Glomerular endothelial cell (primary cell): Measurements from ENCODE around the gene NME7. TPM values are rescaled to one million over a fixed set of nuclear protein-coding genes. Genes with fewer than 3 reads are reported as not detected.
"Not testable (repeated sequence)": the region's sequence is repeated elsewhere in the genome, so short reads cannot be mapped to it uniquely, and the experiment has no call there.

Experiments used
- DNase-seq: peaks from one replicate; pipeline ENCODE4 v3.0.0-alpha.2; 2011; ENCODE audit warnings: low read depth, low spot score; ENCODE audit errors: extremely low read depth
- total RNA-seq: library from RNA; depleted of rRNA; stranded (reverse); fragments of >200 nt; gene quantifications from 2 replicates; pipeline ENCODE4 v1.2.3, GENCODE V29; 2015

Gene NME7
- total RNA-seq, 1 donor from 2014 or later = 12.4 TPM

DNA sequence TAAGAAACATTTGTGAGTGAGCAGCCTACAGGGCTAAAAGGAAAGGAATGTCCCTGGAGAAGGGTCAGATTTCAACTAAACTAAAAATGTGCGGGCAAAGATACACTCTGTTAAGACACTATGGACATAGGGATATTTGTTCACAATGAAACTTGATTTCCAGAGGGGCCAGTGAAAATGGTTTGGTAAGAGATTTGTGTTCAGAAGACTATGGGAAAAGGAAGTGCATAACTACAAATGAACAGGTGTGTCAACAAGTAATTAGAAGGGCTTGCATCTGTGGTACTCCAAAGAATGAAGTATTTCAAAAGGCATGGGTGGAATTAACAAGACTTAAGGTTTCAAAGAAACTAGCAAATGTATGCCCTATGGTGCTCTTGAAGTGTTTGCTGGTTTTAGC, 60.4 kb downstream of the NME7 start:
- no peak for DNase-seq

DNA sequence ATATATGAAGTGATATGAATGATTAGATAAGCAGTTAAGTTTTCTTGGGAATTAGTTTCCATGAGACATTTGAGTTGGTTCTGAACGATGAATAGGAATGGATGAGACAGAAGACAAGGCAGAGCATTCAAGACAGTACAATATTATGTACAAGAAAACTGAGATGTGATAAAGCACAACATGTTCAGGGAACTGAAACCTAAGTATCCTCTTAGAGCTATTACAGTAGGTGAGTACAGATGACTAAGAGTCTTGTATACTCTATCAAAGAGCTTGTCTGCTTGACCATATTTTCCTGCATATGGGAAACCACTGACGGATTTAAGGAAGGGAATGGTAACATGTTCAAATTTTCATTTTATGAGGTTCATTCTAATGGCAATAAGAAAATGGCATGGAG, 61.6 kb downstream of the NME7 start:
- no peak for DNase-seq

DNA sequence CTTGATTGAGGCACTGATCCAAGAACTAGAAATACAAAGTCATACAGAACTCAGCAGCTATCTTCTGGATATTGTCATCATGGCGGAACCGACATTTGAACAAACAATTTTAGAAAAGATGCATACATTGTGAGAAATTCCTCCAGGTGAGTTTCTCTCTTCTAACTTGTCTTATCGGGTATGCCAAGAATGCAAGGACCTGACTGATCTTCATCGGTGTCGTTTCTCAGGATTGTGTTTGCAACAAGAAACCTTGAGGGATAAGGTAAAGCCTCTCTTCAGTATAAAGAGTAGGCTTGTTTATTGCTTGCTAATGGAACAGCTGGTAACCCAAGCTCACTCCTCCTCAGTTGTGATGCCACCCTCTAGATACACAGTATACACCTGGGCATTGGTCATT, 62.2 kb downstream of the NME7 start:
- no peak for DNase-seq

DNA sequence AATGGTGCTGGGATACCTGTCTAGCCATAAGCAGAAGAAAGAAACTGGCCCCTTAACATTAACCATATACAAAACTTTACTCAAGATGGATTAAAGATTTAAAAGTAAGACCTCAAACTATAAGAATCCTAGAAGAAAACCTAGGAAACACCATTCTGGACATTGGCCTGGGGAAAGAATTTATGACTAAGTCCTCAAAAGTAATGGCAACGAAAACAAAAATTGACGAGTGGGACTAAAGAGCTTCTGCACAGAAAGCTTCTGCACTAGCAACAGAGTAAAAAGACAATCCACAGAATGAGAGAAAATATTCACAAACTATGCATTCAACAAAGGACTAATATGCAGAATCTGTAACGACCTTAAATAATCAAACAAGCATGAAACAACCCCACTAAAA, 66.7 kb downstream of the NME7 start:
- no peak for DNase-seq

DNA sequence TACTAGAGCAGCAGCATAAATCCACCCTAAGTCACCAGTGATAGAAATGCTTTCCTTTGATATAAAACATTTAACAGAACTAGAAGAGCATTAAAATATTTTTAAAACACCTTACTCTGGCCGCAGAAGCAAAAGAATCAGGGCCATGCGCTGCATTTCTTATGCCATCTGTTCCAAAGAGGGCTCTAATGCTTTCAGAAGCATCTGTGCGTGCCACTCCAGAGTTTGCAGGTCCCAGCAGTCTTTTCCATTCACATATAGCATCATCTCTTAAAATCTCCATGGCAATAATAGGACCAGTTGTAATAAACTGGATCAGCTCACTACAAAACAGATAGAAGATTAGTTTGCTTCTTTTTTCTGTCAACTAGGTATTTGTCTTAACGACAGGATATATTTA, 69.2 kb downstream of the NME7 start:
- DNase-seq = no peak

DNA sequence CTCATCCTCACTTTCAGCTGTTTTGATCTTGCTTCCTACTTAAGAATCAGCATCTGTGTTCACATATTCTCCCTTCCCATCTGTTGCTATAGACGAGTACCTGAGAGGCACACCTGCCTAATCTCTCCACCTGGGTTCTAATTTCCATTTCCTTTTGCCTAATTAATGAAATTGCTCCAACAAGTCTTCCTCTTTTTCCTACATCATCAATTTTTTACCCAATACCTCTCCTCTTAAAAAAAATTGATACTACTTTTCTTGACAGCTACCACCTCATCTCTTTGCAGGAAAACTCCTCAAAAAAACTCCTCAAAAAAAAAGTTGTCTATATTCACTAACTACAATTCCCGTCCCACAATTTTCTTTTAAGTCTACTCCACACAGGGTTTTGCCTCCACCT, 71.8 kb downstream of the NME7 start:
- no peak for DNase-seq

DNA sequence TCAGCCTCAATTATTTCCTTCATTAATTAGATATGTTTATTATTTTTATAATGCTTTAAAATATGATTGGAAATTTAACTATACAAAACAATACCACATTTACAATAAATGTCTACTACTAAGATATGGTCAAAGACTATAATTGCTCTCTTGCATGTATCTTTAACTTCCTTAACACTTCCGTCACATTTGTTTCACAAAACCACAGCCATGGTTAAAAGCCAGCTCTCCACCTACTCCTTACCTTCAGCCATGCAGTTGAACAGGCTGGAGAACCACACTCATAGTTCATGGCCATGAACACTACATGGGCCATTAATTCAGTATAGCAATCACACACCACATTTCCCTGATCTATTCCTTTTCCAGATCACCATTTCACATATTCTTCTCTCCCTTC, 72.2 kb downstream of the NME7 start:
- DNase-seq = no peak

DNA sequence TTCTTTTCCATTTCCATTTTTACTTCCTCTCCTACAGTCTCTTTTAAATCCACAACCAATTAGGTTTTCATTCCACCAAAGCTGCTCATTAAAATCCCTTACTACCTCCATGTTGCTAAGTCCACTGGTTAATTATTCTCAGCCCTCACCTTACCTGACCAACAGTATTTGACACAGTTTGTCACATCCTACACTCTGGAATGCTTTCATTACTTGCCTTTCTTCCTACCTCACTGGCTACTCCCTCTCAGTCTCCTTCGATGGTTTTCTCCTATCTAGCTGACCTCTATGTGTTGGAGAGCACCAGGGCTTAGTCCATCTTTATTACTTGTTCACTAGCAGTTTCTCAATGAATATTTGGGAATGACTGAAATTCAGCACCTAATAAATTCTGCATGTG, 78.6 kb downstream of the NME7 start:
- DNase-seq = no peak

DNA sequence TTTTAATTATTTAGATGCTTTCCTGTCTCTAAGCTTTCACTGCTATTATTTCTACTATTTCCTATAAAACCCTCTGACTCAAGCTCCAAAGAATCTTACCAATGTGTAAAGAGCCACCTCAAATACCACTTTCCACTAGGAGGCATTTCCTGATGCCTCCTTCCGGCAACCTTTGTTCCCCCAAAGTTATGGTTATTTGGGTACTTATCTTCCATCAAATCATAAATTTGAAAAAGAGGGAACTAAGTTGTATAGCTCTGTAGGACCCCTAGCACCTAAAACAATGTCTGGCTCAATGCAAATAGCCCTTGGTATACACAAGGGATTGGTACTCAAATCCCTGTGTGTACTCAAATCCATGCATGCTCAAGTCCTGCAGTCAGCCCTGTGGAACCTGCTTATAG, 79.6 kb downstream of the NME7 start:
- DNase-seq = no peak

DNA sequence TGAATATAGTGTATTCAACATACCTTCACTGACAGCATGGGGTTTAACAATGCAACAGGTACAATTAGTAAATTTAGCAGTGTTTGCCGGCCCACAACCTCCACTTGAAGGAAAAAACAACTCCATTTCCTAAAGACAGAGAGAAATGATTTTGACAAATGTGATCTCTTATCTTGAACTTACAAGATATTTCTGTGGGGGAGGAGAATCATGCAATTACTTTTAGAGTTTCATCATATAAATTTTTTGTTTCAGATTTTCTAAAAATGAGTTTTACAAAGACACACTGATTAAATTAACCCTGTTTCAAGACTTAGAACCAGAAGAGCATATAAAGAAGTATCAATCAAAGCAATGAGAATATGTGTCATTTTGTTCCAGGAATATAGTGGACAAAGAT, 80.3 kb downstream of the NME7 start:
- no peak for DNase-seq

DNA sequence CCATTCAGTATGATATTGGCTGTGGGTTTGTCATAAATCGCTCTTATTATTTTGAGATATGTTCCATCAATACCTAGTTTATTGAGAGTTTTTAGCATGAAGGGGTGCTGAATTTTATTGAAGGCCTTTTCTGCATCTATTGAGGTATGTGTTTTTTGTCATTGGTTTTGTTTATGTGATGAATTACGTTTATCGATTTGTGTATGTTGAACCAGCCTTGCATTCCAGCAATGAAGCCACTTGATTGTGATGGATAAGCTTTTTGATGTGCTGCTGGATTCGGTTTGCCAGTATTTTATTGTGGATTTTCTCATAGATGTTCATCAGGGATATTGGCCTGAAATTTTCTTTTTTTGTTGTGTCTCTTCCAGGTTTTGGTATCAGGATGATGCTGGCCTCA, 86.0 kb downstream of the NME7 start:
- DNase-seq = not testable (repeated sequence)

DNA sequence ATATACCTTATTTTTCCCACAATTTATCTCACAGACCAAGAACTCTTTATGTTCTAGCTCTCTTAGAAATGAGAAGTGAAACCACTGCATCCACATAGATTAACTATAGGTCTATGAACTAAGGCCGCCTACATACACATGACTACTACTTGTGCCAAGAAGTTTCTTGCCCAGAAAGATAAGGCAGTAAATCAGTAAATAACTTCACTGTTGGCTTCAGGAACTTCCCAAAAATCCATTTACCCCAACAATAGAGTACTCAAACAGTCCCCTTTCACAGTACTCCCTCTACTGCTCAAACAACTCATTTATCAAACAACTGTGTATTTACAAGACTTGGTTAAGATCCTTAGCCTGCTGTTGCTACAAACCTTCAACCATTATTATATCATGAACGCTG, 96.5 kb downstream of the NME7 start:
- no peak for DNase-seq

DNA sequence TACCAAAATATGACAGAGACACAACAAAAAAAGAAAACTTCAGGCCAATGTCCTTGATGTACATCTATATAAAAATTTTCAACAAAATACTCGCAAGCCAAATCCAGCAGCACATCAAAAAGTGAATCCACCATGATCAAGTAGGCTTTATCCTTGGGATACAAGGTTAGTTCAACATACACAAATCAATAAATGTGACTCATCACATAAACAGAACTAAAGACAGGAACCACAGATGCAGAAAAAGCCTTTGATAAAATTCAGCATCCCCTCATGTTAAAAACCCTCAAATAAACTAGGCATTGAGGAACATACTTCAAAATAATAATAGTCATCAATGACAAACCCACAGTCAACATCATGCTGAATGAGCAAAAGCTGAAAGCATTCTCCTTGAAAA, 101.5 kb downstream of the NME7 start:
- no peak for DNase-seq

DNA sequence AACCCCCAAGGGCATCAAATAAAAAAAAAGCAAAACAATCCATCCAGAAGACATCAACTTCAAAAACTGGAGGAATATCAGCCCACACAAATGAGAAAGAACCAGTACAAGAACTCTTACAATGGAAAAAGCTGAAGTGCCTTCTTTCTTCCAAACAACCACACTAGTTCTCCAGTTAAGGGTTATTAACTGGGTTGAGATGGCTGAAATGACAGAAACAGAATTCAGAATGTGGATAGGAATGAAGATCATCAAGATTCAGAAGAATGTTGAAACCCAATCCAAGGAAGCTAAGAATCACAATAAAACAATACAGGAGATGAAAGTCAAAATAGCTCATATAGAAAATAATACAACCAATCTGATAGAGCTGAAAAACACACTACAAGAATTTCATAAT, 104.5 kb downstream of the NME7 start:
- DNase-seq = no peak

DNA sequence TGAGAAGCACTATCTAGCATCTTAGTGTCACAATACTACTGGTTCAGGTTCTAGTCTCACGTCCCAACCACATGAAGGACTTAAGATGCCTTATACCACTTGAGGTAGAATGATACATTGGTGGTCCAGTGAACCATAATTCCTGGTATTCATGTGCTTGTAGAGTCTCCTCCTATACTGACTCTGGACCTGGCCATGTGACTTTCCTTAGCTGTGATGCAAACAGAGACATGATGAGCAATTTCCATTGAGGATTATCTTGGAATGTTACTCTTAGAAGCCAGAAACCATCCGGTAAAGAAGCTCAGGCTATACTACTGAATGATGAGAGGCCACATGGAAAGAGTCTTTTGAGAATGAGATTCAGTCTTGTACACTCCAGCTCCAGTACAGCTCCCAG, 105.7 kb downstream of the NME7 start:
- no peak for DNase-seq

DNA sequence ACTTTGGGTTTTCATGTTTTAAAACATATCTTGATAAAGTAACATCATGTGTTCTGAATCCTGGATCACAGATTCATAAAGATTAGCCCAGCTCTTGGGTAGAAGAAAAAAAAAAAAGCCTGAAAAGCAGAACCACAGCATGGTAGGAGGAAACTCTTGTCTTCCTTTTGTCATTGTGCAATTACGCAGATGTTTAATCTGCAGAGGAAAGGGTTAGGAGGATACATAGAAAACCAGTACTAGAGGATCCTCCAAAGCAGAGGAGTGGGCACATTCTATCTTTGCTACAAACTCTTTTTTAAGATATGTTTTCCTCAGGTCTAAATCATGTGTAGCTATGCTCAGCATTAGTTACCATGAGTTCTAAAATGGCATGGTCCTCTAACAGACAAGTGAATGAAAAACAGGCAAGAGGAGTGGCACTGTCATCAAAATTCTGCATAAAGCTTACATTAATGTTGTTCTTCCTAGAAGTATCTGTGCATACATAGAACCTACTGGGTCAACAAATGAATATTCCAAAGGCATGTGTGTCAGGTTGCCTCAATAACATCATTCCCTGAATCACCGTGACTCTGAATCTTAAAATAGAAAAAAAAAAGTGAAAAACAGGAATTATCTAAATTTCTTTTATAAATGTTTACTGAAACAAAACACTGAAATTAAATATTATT, 107.0 kb downstream of the NME7 start:
- DNase-seq = no peak

DNA sequence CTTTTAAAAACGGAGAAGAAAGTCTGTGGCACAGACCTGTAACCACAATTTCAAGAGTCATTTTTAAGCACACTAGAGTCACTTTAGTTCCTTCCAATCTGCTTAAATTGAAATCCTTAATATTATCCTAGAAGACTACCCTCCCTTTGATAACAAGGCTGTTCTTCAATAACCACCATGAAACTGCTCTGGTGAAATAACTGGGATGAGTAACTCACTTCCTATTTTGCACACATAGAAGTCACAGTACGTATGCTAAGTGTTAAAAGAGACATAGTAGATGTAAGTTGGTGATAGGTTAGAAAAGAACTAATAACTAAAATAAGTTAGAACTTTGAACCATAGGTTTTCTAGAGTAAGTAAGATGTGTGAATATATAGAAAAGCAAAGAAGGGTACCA, 107.8 kb downstream of the NME7 start:
- DNase-seq = no peak

DNA sequence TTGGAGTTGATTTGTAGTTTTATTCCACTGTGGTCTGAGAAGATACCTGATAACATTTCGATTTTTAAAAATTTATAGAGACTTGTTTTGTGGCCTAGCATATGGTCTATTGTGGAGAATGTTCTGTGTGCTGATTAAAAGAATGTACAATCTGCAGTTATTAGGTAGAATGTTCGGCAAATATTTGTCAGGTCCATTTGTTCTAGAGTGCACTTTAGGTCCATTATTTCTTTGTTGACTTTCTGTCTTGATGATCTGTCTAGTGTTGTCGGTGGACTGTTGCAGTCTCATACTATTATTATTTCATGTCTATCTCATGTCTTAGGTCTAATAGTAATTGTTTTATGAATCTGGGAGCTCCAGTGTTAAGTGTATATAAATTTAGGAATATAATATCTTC, 116.8 kb downstream of the NME7 start:
- no peak for DNase-seq

DNA sequence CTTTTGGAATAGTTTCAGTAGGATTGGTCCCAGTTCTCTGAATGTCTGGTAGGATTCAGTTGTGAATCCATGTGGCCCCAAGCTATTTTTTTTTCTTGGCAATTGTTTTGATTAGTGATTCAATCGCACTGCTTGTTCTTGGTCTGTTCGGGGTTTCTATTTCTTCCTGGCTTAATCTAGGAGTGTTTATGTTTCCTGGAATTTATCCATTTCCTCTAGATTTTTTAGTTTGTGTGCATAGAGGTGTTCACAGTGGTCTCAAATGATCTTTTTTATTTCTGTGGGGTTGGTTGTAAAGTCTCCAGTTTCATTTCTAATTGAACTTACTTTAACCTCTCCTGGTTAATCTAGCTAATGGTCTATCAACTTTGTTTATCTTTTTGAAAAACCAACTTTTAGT, 117.6 kb downstream of the NME7 start:
- no peak for DNase-seq

DNA sequence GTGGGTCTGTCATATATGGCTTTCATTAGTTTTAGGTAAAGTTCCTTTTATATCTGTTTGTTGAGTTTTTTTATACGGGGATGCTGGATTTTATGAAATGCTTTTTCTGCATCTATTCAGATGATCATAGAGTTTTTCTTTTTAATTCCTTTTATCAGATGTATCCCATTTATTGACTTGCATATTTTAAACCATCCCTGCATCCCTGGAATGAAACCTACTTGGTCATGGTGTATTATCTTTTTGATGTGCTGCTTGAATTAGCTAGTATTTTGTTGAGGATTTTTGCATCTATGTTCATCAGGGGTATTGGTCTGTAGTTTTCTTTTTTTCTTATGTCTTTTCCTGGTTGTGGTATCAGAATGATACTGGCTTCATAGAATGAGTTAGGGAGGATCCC, 118.0 kb downstream of the NME7 start:
- no peak for DNase-seq

DNA sequence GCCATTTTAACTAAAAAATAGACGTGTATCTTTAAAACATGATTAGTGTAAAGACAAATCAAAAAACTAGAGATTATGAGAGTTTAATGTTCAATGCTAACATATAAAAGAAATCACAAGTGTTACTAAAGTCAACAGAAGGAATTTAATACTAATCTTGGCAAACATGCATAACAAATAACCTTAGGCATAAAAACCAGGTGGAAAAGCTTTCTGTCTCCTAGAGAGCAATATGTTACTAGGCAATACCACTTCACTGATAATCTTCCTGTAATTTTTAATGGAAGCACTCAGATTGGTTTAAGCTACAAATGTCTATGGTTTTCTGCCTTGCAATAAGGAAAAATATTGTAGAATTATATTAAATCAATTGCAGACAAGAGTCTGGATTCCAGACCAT, 121.9 kb downstream of the NME7 start:
- DNase-seq = no peak

DNA sequence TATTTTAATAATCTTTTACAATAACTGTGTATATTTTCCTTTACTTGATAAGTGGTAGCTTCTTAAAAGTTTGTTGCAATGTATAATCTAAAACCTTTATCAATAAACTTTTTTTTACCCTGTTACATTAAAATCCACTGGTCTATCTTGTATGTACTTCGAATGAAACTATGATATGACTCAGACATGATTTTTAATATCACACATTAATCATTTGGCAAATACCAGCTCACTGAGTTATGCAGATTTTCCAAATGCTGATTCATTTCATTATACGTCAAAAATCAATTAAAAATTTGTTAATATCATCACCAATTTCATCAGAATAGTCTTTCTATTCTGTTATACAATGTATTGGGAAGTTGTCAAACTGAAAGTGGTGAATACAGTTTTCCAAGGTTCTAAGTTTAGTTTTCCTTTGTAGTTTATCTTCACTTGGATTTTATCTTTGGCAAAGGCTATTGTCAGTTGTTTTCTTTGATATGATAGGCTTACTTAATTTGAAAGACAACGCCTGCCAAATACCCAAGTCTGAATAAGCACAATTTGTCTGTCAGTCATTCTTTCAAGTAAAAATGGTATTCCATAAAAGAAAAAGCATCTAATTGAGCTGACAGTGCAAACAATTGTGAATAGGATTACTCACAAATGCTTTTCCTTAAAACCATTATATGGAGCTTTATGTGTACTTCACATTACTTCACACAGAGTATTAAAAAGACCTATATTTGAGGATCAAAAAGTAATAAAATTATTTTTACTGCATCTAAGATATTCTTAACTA, 127.0 kb downstream of the NME7 start:
- no peak for DNase-seq

DNA sequence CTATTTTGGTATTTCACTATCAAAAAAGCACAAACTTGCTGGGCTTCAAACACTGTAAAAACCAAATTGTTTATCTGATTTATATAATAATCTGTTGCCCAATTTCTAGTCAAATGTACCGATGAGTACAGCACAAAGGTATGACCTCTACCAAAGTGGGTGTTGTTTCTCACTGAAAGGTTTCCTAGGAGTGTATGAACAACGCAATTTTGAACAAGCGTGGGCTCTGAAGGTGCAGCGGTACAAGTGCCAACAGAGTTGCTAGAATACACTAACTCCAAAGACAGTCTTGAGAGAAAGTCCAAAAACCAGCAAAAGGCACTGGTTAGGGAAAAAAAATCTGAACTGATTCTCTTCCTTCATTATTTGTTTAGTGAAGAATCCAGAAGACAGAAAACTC, 130.7 kb downstream of the NME7 start:
- DNase-seq = no peak
